GM12878 (cell line): ENCODE data around the gene CBLIF. TPM values are rescaled to one million over a fixed set of nuclear protein-coding genes. Genes with fewer than 3 reads are reported as not detected.

Source experiments
- ATAC-seq: fragments of 200-7000 bp; cut with Tn5 transposase; 3 replicates; pipeline ENCODE4 v1.9.1; 2020; ENCODE audit warnings: mild to moderate bottlenecking, moderate library complexity
- BruUV-seq: library from RNA; stranded (reverse); fragments of 400-500 nt; replicated peaks from 2 replicates; lab custom pipeline; 2021; lab: Mats Ljungman, UMichigan
- CTCF ChIA-PET: fragments of 300-600 bp; sonication (Branson Sonifier 250); formaldehyde crosslinking; extraction: SDS; loops from one replicate; lab custom pipeline; 2021; ENCODE audit warnings: inconsistent platforms; lab: Yijun Ruan, JAX
- POLR2A ChIA-PET: fragments of 350-600 bp; formaldehyde crosslinking; extraction: SDS; loops from one replicate; lab custom pipeline; 2021; ENCODE audit warnings: inconsistent platforms; lab: Charles Lee
- RAD21 ChIA-PET: fragments of 300-600 bp; sonication (Branson Sonifier 250); formaldehyde crosslinking; loops from one replicate; lab custom pipeline; 2023; ENCODE audit warnings: antibody characterized with exemption; ENCODE audit not compliant: unreplicated experiment; lab: Charles Lee
- SMC1A ChIA-PET: fragments of 300-600 bp; sonication (Branson Sonifier 250); formaldehyde crosslinking; loops from one replicate; lab custom pipeline; 2023; ENCODE audit not compliant: unreplicated experiment, uncharacterized antibody; lab: Charles Lee
- DNase-seq: peaks from one replicate; pipeline ENCODE4 v3.0.0-alpha.2; 2011; ENCODE audit warnings: low read depth, low spot score
- FAIRE-seq: peaks from 3 replicates; lab custom pipeline; 2011; peaks lifted over from hg19 to GRCh38; lab: Jason Lieb, UNC
- H2AFZ ChIP-seq: 2 replicates; pipeline ENCODE4 v1.6.0; 2011; ENCODE audit warnings: low read depth, low read length, control low read depth; ENCODE audit not compliant: control insufficient read depth
- H3K27ac ChIP-seq: 2 replicates; pipeline ENCODE4 v1.5.1; 2011; ENCODE audit warnings: control low read depth; ENCODE audit not compliant: control insufficient read depth, insufficient read depth
- H3K27me3 ChIP-seq, 2 experiments: replicated peaks in 1 of 2; 2 replicates each; pipeline versions ENCODE4 v1.6.0 to v1.6.1; 2011; ENCODE audit warnings: low read length in 1 of 2; ENCODE audit not compliant: control insufficient read depth in 2 of 2, insufficient read depth in 2 of 2
- H3K36me3 ChIP-seq, 2 experiments: 2 replicates each; pipeline ENCODE4 v1.5.1; 2011; ENCODE audit warnings: low read length in 1 of 2; ENCODE audit not compliant: control insufficient read depth in 2 of 2, insufficient read depth in 2 of 2
- H3K4me1 ChIP-seq: 2 replicates; pipeline ENCODE4 v1.6.1; 2011; ENCODE audit warnings: mild to moderate bottlenecking, low read length, moderate library complexity, mixed read lengths; ENCODE audit not compliant: control insufficient read depth, insufficient read depth
- H3K4me2 ChIP-seq: 2 replicates; pipeline ENCODE4 v1.6.0; 2011; ENCODE audit warnings: control low read depth; ENCODE audit not compliant: control insufficient read depth, insufficient read depth
- H3K4me3 ChIP-seq: fragments of 200-600 bp; sonication (generic); 2 replicates; pipeline ENCODE4 v1.5.1; 2016
- H3K79me2 ChIP-seq: 2 replicates; pipeline ENCODE4 v1.6.0; 2011; ENCODE audit warnings: low read length; ENCODE audit not compliant: control insufficient read depth, insufficient read depth
- H3K9ac ChIP-seq: 2 replicates; pipeline ENCODE4 v1.8.0; 2011; ENCODE audit warnings: low read length, control low read depth, mixed read lengths; ENCODE audit not compliant: control insufficient read depth, insufficient read depth
- H3K9me3 ChIP-seq: replicated peaks from 3 replicates; pipeline ENCODE4 v1.5.1; 2011; ENCODE audit warnings: mild to moderate bottlenecking, low read length; ENCODE audit not compliant: control insufficient read depth, insufficient read depth
- H4K20me1 ChIP-seq: 2 replicates; pipeline ENCODE4 v1.6.0; 2011; ENCODE audit not compliant: control insufficient read depth, insufficient read depth
- GATAD2B ChIP-seq: fragments of 450-650 bp; conservative IDR thresholded peaks from 2 replicates; pipeline ENCODE4 v1.6.1; 2017; ENCODE audit warnings: low read depth, mild to moderate bottlenecking, moderate library complexity
- HDGF ChIP-seq: fragments of 450-650 bp; IDR thresholded peaks from 2 replicates; pipeline ENCODE4 v1.6.1; 2016; ENCODE audit warnings: antibody characterized with exemption
- WGBS: methylation state at CpG from one replicate; pipeline ENCODE4 v1.1.6; 2016; ENCODE audit warnings: low lambda C conversion rate; ENCODE audit not compliant: insufficient replicate concordance, insufficient coverage; ENCODE audit errors: missing lambda C conversion rate; 5-methylcytosine and 5-hydroxymethylcytosine counted together
- in situ Hi-C: fragments of 300-500 bp; cut with MboI; formaldehyde crosslinking; loops from 9 replicates; pipeline ENCODE4 v1.14.3; 2018; ENCODE audit warnings: mixed read lengths
- intact Hi-C: fragments of 100-400 bp; cut with micrococcal nuclease; formaldehyde crosslinking; loops from one replicate; pipeline ENCODE4 v1.14.2; 2022; ENCODE audit not compliant: unreplicated experiment
- polyA plus RNA-seq, 11 experiments: library from polyadenylated mRNA; depleted of rRNA in 4 of 11; unstranded in 6 of 11; stranded (reverse) in 5 of 11; fragments of >200 nt; fragmentation: Nextera tagmentation in 4 of 11; fragmentation: Illumina TruSeq in 1 of 11; extraction: Ambion mirVana in 4 of 11; extraction: Trizol in 1 of 11; gene quantifications; 1 replicate in 1 of 11; 2 replicates in 10 of 11; pipeline versions ENCODE4 v1.2.1 to v1.2.3, GENCODE V29; 2011 to 2016; ENCODE audit warnings: inconsistent platforms in 2 of 11, missing spikeins in 2 of 11, low read depth in 1 of 11
- total RNA-seq, 4 experiments: library from RNA; depleted of rRNA in 3 of 4; stranded (reverse); fragments of >200 nt in 3 of 4; fragmentation: Illumina TruSeq in 1 of 4; extraction: Trizol in 1 of 4; gene quantifications; 2 replicates each; pipeline versions ENCODE4 v1.2.1 to v1.2.3, GENCODE V29; 2013 to 2021
- TF ChIP-seq, protein P1 (sequence below): IDR thresholded peaks from 2 replicates; pipeline ENCODE4 v1.6.1; 2011; ENCODE audit warnings: borderline replicate concordance, low read depth, mild to moderate bottlenecking, moderate library complexity, mixed read lengths, low read length; ENCODE audit not compliant: insufficient read depth; ENCODE audit errors: extremely low read length
- TF ChIP-seq, protein P2 (sequence below): IDR thresholded peaks from 2 replicates; pipeline ENCODE4 v1.6.1; 2011; ENCODE audit warnings: mild to moderate bottlenecking, low read depth, low read length, moderate library complexity; ENCODE audit not compliant: insufficient replicate concordance
- TF ChIP-seq, protein P3 (sequence below): IDR thresholded peaks from 2 replicates; pipeline ENCODE4 v1.6.1; 2012; ENCODE audit warnings: low read length, inconsistent platforms
- TF ChIP-seq, protein P4 (sequence below): fragments of 450-650 bp; IDR thresholded peaks from 2 replicates; pipeline ENCODE4 v1.6.1; 2017; ENCODE audit warnings: mild to moderate bottlenecking, low read depth, inconsistent platforms; ENCODE audit not compliant: poor library complexity, severe bottlenecking
- TF ChIP-seq, protein P5 (sequence below): fragments of 450-650 bp; IDR thresholded peaks from 2 replicates; pipeline ENCODE4 v1.6.1; 2018; ENCODE audit warnings: borderline replicate concordance, mild to moderate bottlenecking; ENCODE audit not compliant: partially characterized antibody

The CBLIF gene
- total and polyA plus RNA-seq, 10 of the 15 experiments (the other 5 are each of a cell fraction or from before 2014, with no cell fraction given) = not detected

DNA sequence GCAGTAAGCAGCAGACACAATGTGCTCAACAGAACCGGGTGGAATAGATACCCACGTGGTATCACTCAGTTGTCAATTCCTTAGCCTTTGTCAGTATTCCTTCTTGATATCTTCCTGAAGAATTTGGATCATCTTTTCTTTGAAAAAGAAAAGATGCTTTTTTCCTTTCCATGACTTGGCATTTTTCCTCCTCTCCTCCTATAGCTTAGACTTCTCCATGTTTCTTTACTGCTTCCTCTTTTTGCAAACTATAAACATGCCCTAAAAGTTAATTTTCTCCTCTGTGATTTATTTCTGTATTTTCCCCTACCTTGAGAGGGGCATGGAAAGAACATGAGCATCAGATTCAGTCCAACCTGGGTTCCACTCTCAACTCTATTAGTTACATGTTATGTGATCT is 11.7 kb downstream of the CBLIF start:
- no peak overlapping the region for H3K27ac ChIP-seq
- CTCF ChIA-PET = no interaction called here
- RAD21 ChIA-PET = no interaction called here
- TF ChIP-seq GATAD2B (no peak), HDGF (no peak)
- TF ChIP-seq, protein P1, sequence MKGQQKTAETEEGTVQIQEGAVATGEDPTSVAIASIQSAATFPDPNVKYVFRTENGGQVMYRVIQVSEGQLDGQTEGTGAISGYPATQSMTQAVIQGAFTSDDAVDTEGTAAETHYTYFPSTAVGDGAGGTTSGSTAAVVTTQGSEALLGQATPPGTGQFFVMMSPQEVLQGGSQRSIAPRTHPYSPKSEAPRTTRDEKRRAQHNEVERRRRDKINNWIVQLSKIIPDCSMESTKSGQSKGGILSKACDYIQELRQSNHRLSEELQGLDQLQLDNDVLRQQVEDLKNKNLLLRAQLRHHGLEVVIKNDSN = no peak
- SMC1A ChIA-PET = no interaction called here
- no peaks in the 10 kb centered on the region for H4K20me1 ChIP-seq
- WGBS = 26% methylated on average over 2 of the region's 2 CpGs
- no peaks in the 10 kb centered on the region for H3K79me2 ChIP-seq
- ATAC-seq (no peak), DNase-seq (no peak), FAIRE-seq (no peak)
- no peaks in the 10 kb centered on the region for H3K4me1 ChIP-seq
- in situ Hi-C loops (no loop called here), intact Hi-C loops (no loop called here)
- H3K9me3 ChIP-seq = no peaks in the 10 kb centered on the region
- no peak overlapping the region for H3K4me3 ChIP-seq
- no peaks in the 10 kb centered on the region for H3K36me3 ChIP-seq
- BruUV-seq = no TSS peak
- H3K9ac ChIP-seq = no peak overlapping the region
- no peaks in the 10 kb centered on the region for H3K27me3 ChIP-seq
- no peak overlapping the region for H3K4me2 ChIP-seq
- H2AFZ ChIP-seq = no peak overlapping the region
- POLR2A ChIA-PET = no interaction called here

DNA sequence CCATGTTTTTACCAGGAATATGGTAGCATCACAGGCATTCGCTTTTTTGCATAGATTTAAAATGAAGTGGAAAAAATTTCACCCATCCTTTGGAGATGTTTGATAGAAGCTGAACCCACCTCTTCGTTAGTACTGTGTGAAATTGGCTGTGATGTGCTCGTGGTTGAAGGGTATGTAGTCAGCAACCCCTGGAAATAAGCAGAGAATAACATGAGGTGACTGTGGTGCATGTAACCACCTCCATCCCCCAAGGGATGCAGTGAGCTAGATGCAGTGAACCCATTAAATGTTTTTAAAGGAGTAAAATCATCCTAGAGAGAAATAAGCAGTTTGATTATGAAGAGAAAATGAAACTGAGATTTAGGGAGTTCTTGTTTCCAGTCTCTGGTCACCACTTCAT is 15.9 kb downstream of the CBLIF start:
- Histone ChIP-seq H3K4me3 (no peak overlapping the region), H3K27me3 (no peaks in the 10 kb centered on the region), H3K27ac (no peak overlapping the region), H3K4me2 (peak overlapping the region; percentile 13; the same call in 1 of the 2 replicates), H3K4me1 (no peaks in the 10 kb centered on the region), H3K9me3 (no peaks in the 10 kb centered on the region), H3K9ac (no peak overlapping the region), H2AFZ (no peak overlapping the region), H3K79me2 (no peaks in the 10 kb centered on the region), H3K36me3 (no peaks in the 10 kb centered on the region), H4K20me1 (no peaks in the 10 kb centered on the region)
- POLR2A ChIA-PET = interaction anchor here (0.5 kb wide), 1 partner anchor 157 kb away, joined by 4 read pairs; no protein-coding TSS in a partner anchor
- RAD21 ChIA-PET = interaction anchor here (0.6 to 1.3 kb wide), 2 partner anchors 385 to 422 kb away, joined by 3 read pairs; no protein-coding TSS in a partner anchor
- intact Hi-C loops (loop anchor here (10.0 kb wide), 1 partner anchor 515 kb away; no protein-coding TSS in a partner anchor), in situ Hi-C loops (no loop called here)
- peak; percentile 32; the same call in 2 of the 3 replicates for ATAC-seq
- FAIRE-seq = no peak
- SMC1A ChIA-PET = interaction anchor here (1.2 to 1.9 kb wide), 2 partner anchors 423 to 516 kb away, joined by 3 to 7 read pairs; no protein-coding TSS in a partner anchor
- BruUV-seq = no TSS peak
- CTCF ChIA-PET = interaction anchor here (1.4 kb wide), 1 partner anchor 422 kb away, joined by 4 read pairs; no protein-coding TSS in a partner anchor
- WGBS = 0% methylated on average over 3 of the region's 3 CpGs
- DNase-seq = no peak
- TF ChIP-seq, protein P2, sequence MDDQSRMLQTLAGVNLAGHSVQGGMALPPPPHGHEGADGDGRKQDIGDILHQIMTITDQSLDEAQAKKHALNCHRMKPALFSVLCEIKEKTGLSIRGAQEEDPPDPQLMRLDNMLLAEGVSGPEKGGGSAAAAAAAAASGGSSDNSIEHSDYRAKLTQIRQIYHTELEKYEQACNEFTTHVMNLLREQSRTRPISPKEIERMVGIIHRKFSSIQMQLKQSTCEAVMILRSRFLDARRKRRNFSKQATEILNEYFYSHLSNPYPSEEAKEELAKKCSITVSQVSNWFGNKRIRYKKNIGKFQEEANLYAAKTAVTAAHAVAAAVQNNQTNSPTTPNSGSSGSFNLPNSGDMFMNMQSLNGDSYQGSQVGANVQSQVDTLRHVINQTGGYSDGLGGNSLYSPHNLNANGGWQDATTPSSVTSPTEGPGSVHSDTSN = no peak
- TF ChIP-seq, protein P3, sequence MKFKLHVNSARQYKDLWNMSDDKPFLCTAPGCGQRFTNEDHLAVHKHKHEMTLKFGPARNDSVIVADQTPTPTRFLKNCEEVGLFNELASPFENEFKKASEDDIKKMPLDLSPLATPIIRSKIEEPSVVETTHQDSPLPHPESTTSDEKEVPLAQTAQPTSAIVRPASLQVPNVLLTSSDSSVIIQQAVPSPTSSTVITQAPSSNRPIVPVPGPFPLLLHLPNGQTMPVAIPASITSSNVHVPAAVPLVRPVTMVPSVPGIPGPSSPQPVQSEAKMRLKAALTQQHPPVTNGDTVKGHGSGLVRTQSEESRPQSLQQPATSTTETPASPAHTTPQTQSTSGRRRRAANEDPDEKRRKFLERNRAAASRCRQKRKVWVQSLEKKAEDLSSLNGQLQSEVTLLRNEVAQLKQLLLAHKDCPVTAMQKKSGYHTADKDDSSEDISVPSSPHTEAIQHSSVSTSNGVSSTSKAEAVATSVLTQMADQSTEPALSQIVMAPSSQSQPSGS = no peak
- TF ChIP-seq, protein P4, sequence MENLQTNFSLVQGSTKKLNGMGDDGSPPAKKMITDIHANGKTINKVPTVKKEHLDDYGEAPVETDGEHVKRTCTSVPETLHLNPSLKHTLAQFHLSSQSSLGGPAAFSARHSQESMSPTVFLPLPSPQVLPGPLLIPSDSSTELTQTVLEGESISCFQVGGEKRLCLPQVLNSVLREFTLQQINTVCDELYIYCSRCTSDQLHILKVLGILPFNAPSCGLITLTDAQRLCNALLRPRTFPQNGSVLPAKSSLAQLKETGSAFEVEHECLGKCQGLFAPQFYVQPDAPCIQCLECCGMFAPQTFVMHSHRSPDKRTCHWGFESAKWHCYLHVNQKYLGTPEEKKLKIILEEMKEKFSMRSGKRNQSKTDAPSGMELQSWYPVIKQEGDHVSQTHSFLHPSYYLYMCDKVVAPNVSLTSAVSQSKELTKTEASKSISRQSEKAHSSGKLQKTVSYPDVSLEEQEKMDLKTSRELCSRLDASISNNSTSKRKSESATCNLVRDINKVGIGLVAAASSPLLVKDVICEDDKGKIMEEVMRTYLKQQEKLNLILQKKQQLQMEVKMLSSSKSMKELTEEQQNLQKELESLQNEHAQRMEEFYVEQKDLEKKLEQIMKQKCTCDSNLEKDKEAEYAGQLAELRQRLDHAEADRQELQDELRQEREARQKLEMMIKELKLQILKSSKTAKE = no peak
- TF ChIP-seq, protein P5, sequence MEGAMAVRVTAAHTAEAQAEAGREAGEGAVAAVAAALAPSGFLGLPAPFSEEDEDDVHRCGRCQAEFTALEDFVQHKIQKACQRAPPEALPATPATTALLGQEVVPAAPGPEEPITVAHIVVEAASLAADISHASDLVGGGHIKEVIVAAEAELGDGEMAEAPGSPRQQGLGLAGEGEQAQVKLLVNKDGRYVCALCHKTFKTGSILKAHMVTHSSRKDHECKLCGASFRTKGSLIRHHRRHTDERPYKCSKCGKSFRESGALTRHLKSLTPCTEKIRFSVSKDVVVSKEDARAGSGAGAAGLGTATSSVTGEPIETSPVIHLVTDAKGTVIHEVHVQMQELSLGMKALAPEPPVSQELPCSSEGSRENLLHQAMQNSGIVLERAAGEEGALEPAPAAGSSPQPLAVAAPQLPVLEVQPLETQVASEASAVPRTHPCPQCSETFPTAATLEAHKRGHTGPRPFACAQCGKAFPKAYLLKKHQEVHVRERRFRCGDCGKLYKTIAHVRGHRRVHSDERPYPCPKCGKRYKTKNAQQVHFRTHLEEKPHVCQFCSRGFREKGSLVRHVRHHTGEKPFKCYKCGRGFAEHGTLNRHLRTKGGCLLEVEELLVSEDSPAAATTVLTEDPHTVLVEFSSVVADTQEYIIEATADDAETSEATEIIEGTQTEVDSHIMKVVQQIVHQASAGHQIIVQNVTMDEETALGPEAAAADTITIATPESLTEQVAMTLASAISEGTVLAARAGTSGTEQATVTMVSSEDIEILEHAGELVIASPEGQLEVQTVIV = no peak
